DMS 273 (cell line): ENCODE results near the gene ADAM12.
A peak's percentile ranks its signal among the peaks of the same experiment; 100 is the strongest.
"Not testable (repeated sequence)": the region's sequence is repeated elsewhere in the genome, so short reads cannot be mapped to it uniquely, and the experiment has no call there.

ENCODE experiments used
- DNase-seq: peaks from one replicate; lab custom pipeline; 2025; ENCODE audit not compliant: unreplicated experiment; lab: John Stamatoyannopoulos, UW

ADAM12 gene

GRCh38 chr10:126402721-126403695 is 14.7 kb upstream of the ADAM12 start:
- DNase-seq: no peak

- DNase-seq: no peak
These were observed 12.4 kb upstream of the ADAM12 start for GRCh38 chr10:126400641-126401040.

GRCh38 chr10:126398924-126399323 is 10.6 kb upstream of the ADAM12 start:
- DNase-seq: no peak

GRCh38 chr10:126398383-126398743 is 10.1 kb upstream of the ADAM12 start:
- no peak for DNase-seq

GRCh38 chr10:126397640-126398382 is 9.5 kb upstream of the ADAM12 start:
- no peak for DNase-seq

GRCh38 chr10:126397156-126397555 is 8.9 kb upstream of the ADAM12 start:
- no peak for DNase-seq

GRCh38 chr10:126394948-126395347 is 6.7 kb upstream of the ADAM12 start:
- no peak for DNase-seq

- no peak for DNase-seq
These were observed 4.8 kb upstream of the ADAM12 start for GRCh38 chr10:126393076-126393475.

GRCh38 chr10:126392469-126392868 is 4.2 kb upstream of the ADAM12 start:
- DNase-seq: peak; percentile 56

GRCh38 chr10:126392068-126392467 is 3.8 kb upstream of the ADAM12 start:
- no peak for DNase-seq

- peak; percentile 41 for DNase-seq
These were observed 3.1 kb upstream of the ADAM12 start for GRCh38 chr10:126391192-126391885.

GRCh38 chr10:126390324-126390723 is 2.0 kb upstream of the ADAM12 start:
- DNase-seq: no peak

GRCh38 chr10:126387041-126387921 is 996 bp downstream of the ADAM12 start:
- peak; percentile 63 for DNase-seq

GRCh38 chr10:126384269-126384873 is 3.9 kb downstream of the ADAM12 start:
- no peak for DNase-seq

GRCh38 chr10:126380352-126381076 is 7.8 kb downstream of the ADAM12 start:
- no peak for DNase-seq

- DNase-seq: not testable (repeated sequence)
These were observed 9.1 kb downstream of the ADAM12 start for GRCh38 chr10:126379166-126379565.

GRCh38 chr10:126376956-126377355 is 11.3 kb downstream of the ADAM12 start:
- no peak for DNase-seq

GRCh38 chr10:126375926-126376554 is 12.2 kb downstream of the ADAM12 start:
- DNase-seq: no peak

GRCh38 chr10:126375299-126375698 is 13.0 kb downstream of the ADAM12 start:
- DNase-seq: no peak
